ENCODE data around the gene DHRSX.

DNA sequence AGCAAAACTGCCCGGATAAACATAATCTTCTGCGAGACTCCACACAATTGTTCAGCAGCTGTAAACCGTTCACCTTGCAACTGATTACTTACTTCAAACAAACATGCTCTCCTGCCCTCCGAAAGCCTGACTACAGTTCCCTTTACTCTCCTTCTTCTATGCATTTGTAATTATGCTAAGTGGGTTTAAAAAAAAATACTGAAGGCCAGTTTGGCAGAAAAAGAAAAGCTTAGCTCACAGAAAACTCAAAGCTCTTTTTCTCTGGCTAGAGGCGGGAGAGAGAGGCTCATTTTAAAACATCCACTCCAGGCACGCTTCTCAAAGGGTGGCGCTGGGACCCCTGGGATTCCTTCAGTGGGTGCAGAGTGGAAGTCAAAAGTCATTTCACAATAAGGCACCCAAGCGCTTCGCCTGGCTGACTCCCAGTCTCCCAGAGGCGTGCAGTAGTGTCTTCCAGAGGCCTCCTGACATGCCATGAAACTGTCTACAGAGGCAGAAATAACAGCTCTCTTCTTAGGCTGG is 1.9 kb downstream of the DHRSX start:
- TF ChIP-seq, protein P1, sequence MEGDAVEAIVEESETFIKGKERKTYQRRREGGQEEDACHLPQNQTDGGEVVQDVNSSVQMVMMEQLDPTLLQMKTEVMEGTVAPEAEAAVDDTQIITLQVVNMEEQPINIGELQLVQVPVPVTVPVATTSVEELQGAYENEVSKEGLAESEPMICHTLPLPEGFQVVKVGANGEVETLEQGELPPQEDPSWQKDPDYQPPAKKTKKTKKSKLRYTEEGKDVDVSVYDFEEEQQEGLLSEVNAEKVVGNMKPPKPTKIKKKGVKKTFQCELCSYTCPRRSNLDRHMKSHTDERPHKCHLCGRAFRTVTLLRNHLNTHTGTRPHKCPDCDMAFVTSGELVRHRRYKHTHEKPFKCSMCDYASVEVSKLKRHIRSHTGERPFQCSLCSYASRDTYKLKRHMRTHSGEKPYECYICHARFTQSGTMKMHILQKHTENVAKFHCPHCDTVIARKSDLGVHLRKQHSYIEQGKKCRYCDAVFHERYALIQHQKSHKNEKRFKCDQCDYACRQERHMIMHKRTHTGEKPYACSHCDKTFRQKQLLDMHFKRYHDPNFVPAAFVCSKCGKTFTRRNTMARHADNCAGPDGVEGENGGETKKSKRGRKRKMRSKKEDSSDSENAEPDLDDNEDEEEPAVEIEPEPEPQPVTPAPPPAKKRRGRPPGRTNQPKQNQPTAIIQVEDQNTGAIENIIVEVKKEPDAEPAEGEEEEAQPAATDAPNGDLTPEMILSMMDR (IDR thresholded peaks at IDR 0.05; ENCODE audit: insufficient read depth, low read depth, low read length), result no peak
- TF ChIP-seq EZH2 (IDR thresholded peaks at IDR 0.05; ENCODE audit: insufficient read depth, low read length), result no peak
